ENCODE measurements around the gene TMCO5A. TPM values are rescaled to one million over a fixed set of nuclear protein-coding genes. Genes with fewer than 3 reads are reported as not detected.
A peak's percentile ranks its signal among the peaks of the same experiment; 100 is the strongest.

TMCO5A gene
- total RNA-seq (not detected), polyA plus RNA-seq (not detected)
- long read RNA-seq, donor 1 = 0 reads
- long read RNA-seq, donor 2 = 0 reads

DNA sequence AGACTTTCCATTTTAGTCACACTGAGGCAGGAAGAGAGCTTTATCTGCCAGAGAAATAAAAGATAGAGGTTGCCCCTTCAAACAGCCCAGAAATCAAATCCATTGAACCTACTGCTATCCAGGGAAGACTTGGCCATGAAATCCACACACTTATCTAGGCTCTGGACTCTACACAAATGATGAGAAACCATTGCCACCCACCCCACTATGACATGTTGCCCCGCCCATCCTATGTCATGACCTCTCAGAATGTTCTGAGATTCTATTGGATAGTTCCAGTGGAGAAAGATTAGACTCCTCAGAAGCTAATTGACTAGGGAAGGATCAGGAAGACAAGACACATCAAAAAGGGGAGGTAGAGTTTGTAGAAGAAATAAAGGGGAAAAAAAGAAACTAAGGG lies at the start of gene TMCO5A:
TSS of gene TMCO5A (plus strand) at position 301 of the 400 bp plus-strand sequence. CDS start 1,684 bp downstream, outside the sequence.
- no peak for DNase-seq
- WGBS, 2 donors = 60 to 61% methylated on average over 1 of the region's 1 CpG

DNA sequence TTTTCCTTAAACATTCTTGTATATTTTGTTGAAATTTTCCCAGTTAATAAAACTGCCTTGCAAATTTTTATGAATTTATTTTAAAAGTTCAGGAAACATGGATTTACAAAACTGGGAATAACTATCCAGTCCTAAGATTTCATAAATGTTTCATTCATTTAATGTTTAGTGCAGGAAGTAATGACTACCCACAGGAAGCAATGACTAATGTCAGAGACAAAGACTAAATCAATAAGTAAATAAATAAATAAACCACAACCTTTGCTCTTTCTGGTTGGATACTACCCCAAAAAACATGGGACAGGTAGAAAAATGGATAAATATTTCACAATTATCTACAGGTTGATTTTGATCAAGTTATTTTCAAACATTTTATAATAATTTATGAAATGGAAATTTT lies 48.8 kb upstream of the TMCO5A start:
- H3K27me3 ChIP-seq (ENCODE audit: control insufficient read depth in 1 of 2, insufficient read depth in 2 of 2, low read length in 1 of 2) = no peaks in the 10 kb centered on the region
- H3K9me3 ChIP-seq (ENCODE audit: control insufficient read depth, low read length) = no peaks in the 10 kb centered on the region
- no peak overlapping the region for H3K27ac ChIP-seq (ENCODE audit: low read depth in 1 of 2, low read length in 2 of 2)
- intact Hi-C loops (cut with DNase I) = loop anchor here (10.0 kb wide), 4 partner anchors 741 to 1001 kb away; no protein-coding TSS in a partner anchor
- H3K4me1 ChIP-seq (ENCODE audit: control insufficient read depth in 1 of 2, insufficient read depth in 2 of 2, low read length in 2 of 2) = peaks cover 0 to 5% of the 10 kb centered on the region in 2 donors
- H3K36me3 ChIP-seq (ENCODE audit: control insufficient read depth in 1 of 2, insufficient read depth in 2 of 2, low read length in 1 of 2) = no peaks in the 10 kb centered on the region
- DNase-seq (no peak), ATAC-seq (ENCODE audit: low FRiP score) (no peak)
- H3K4me3 ChIP-seq (ENCODE audit: low read length in 2 of 2) = no peak overlapping the region

More for the DNA sequence above, at the start of gene TMCO5A:
- Histone ChIP-seq H3K36me3 (ENCODE audit: control insufficient read depth in 1 of 2, insufficient read depth in 2 of 2, low read length in 1 of 2) (no peaks in the 10 kb centered on the region), H3K4me1 (ENCODE audit: control insufficient read depth in 1 of 2, insufficient read depth in 2 of 2, low read length in 2 of 2) (no peaks in the 10 kb centered on the region), H3K27ac (ENCODE audit: low read depth in 1 of 2, low read length in 2 of 2) (no peak within 1 kb of the TSS), H3K9me3 (ENCODE audit: control insufficient read depth, low read length) (no peaks in the 10 kb centered on the region), H3K4me3 (ENCODE audit: low read length in 2 of 2) (no peak within 1 kb of the TSS), H3K27me3 (ENCODE audit: control insufficient read depth in 1 of 2, insufficient read depth in 2 of 2, low read length in 1 of 2) (peaks cover 0 to under 1% of the 10 kb centered on the region in 2 donors)
- intact Hi-C loops (cut with DNase I) = no loop called here
- ATAC-seq (ENCODE audit: low FRiP score) = no peak

DNA sequence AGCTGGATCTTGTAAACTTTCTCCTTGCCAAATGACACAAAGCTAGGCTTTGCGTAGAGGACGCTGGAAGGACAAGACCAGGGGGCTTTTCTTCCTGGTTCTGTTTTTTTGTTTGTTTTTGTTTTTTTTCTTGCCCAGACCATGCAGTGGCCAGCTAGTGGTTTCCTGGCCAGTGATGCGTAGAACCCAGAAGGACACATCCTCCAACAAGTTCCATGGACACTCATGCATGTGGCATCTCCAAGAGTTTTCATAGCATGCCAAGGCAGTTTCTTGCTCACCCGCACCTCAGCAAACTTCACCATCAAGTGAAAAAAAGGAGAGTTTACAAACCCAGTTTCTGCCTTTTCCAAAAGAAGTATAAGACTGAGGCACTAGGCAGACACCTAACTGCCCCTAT lies 46.1 kb upstream of the TMCO5A start:
- 62 to 69% methylated on average over 4 of the region's 4 CpGs for WGBS, 2 donors

DNA sequence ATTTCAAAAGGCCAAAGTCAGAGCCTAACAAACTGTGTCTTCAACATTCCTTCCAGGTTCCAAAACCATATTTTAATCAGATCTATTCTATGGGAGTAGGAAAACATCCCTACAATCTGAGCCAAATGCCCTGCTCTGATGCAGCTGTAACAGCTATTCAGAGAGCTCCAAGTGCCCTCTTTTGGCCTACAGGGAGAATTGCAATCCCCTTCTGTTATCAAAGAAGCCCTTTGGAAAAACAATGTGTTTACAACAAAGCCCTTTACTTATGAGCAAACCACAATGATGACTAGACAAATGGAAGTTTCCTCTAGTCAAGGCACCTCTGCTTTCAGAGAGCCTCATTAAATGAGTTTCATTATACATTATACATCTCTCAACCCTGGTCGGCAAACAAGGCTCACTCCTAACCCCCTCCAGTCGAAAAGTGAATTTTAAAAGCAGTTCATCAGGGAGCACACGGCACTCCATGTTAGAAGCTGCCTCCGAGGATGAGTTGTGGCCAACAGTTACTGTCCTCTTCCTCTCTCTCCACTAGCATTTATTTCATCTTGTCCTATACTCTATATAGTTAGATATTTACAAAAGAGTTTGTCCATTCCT lies 42.6 kb upstream of the TMCO5A start:
- WGBS, 2 donors = 27 to 28% methylated on average over 4 of the region's 4 CpGs
- ATAC-seq (ENCODE audit: low FRiP score) = peak; percentile 46

More for the DNA sequence above, 46.1 kb upstream of the TMCO5A start:
- intact Hi-C loops (cut with DNase I) = loop anchor here (10.0 kb wide), 4 partner anchors 744 to 1004 kb away; no protein-coding TSS in a partner anchor
- ATAC-seq (ENCODE audit: low FRiP score) = no peak
- Histone ChIP-seq H3K4me1 (ENCODE audit: control insufficient read depth in 1 of 2, insufficient read depth in 2 of 2, low read length in 2 of 2) (peaks cover 0 to 5% of the 10 kb centered on the region in 2 donors), H3K9me3 (ENCODE audit: control insufficient read depth, low read length) (no peaks in the 10 kb centered on the region), H3K27ac (ENCODE audit: low read depth in 1 of 2, low read length in 2 of 2) (no peak overlapping the region), H3K27me3 (ENCODE audit: control insufficient read depth in 1 of 2, insufficient read depth in 2 of 2, low read length in 1 of 2) (no peaks in the 10 kb centered on the region), H3K4me3 (ENCODE audit: low read length in 2 of 2) (no peak overlapping the region), H3K36me3 (ENCODE audit: control insufficient read depth in 1 of 2, insufficient read depth in 2 of 2, low read length in 1 of 2) (no peaks in the 10 kb centered on the region)
- no peak for DNase-seq

DNA sequence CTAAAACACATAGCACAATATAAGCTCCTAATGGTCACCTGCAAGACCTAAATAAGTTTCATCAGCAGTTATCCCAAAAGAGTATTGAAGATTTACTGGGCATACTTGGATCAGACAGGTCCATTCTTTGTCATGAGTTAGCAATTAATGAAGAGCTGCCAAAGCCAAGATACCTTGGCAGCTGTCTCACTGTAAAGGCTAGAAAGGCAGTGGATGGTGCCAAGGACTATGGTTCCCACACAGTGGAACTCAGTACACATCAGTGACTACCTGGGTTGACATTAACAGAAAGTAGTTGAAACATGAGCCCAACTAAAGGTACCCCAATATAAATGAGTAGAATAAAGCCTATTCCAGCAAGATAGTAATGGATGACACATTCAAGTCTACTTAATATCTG lies 41.1 kb upstream of the TMCO5A start:
- intact Hi-C loops (cut with DNase I) = no loop called here
- ATAC-seq (ENCODE audit: low FRiP score) = no peak
- H3K4me1 ChIP-seq (ENCODE audit: control insufficient read depth in 1 of 2, insufficient read depth in 2 of 2, low read length in 2 of 2) = no peaks in the 10 kb centered on the region
- no peak overlapping the region for H3K4me3 ChIP-seq (ENCODE audit: low read length in 2 of 2)
- H3K27ac ChIP-seq (ENCODE audit: low read depth in 1 of 2, low read length in 2 of 2) = no peak overlapping the region
- no peaks in the 10 kb centered on the region for H3K9me3 ChIP-seq (ENCODE audit: control insufficient read depth, low read length)
- H3K36me3 ChIP-seq (ENCODE audit: control insufficient read depth in 1 of 2, insufficient read depth in 2 of 2, low read length in 1 of 2) = no peaks in the 10 kb centered on the region
- no peaks in the 10 kb centered on the region for H3K27me3 ChIP-seq (ENCODE audit: control insufficient read depth in 1 of 2, insufficient read depth in 2 of 2, low read length in 1 of 2)
- no peak for DNase-seq

More for the DNA sequence above, 42.6 kb upstream of the TMCO5A start:
- no peak for DNase-seq
- intact Hi-C loops (cut with DNase I) = no loop called here
- Histone ChIP-seq H3K36me3 (ENCODE audit: control insufficient read depth in 1 of 2, insufficient read depth in 2 of 2, low read length in 1 of 2) (no peaks in the 10 kb centered on the region), H3K9me3 (ENCODE audit: control insufficient read depth, low read length) (no peaks in the 10 kb centered on the region), H3K27ac (ENCODE audit: low read depth in 1 of 2, low read length in 2 of 2) (no peak overlapping the region), H3K4me1 (ENCODE audit: control insufficient read depth in 1 of 2, insufficient read depth in 2 of 2, low read length in 2 of 2) (no peaks in the 10 kb centered on the region), H3K4me3 (ENCODE audit: low read length in 2 of 2) (no peak overlapping the region), H3K27me3 (ENCODE audit: control insufficient read depth in 1 of 2, insufficient read depth in 2 of 2, low read length in 1 of 2) (no peaks in the 10 kb centered on the region)

DNA sequence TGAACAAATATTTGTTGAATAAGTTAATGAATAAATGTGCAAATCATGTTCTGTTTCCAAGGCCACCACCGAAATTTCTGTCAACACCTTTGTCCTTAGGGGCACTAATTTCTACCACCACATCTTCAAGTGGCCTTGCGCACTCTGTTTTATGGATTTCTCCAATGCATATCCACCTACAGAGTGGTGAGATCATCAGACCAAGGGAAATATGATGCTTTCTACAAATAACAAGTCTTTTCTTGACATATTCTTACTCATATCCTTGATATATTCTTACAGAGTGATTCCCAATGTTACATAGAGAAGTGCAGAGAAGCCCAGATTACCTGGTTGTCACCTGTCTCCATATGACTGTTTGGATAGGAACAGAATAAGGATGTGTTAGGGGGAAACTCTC lies 36.1 kb upstream of the TMCO5A start:
- ATAC-seq (ENCODE audit: low FRiP score) (no peak), DNase-seq (no peak)
- H3K36me3 ChIP-seq (ENCODE audit: control insufficient read depth in 1 of 2, insufficient read depth in 2 of 2, low read length in 1 of 2) = no peaks in the 10 kb centered on the region
- no peaks in the 10 kb centered on the region for H3K4me1 ChIP-seq (ENCODE audit: control insufficient read depth in 1 of 2, insufficient read depth in 2 of 2, low read length in 2 of 2)
- intact Hi-C loops (cut with DNase I) = no loop called here
- H3K4me3 ChIP-seq (ENCODE audit: low read length in 2 of 2) = no peak overlapping the region
- H3K27ac ChIP-seq (ENCODE audit: low read depth in 1 of 2, low read length in 2 of 2) = no peak overlapping the region
- no peaks in the 10 kb centered on the region for H3K9me3 ChIP-seq (ENCODE audit: control insufficient read depth, low read length)
- WGBS, 2 donors = 88 to 100% methylated on average over 2 of the region's 2 CpGs
- H3K27me3 ChIP-seq (ENCODE audit: control insufficient read depth in 1 of 2, insufficient read depth in 2 of 2, low read length in 1 of 2) = no peaks in the 10 kb centered on the region

DNA sequence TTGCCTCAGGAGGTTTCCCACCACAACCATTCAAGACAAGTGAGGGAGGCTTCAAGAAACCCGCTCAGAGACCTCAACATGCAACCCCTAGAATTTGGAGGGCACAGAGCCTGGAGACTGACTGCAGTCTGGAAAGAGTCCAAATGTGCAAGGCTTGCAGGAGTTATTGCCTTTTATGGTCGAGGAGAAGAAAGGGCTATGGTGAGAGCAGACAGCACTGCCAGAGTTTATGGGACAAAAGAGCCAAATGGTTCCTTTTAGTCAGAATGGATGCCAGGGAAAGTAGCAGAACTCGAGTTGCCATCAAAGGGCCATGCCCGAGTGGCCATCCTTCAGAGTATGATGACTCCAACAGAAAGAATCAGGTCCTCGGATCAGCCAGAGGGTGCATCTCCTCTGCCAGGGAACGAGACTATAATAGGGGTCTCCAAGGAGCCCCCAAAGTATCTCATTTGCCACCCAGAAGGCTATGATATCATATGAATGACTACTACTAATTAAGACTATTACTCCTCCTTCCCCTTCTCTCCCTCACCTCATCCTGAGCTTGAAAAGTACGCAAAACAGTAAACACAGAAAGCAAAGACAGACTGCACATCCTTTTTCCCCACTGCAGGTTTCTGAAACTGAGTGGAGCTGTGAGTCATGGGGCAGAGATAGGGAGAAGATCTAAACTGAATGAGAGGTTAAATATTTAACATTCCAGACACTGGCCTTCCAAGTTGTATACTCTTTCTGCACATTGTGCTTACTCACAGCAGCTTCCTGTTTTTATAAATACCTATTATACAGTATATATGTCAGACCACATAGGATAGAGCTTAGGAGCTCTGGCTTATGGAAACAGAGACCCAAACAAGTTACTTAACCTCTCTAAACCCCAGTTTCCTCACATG lies 33.9 kb upstream of the TMCO5A start:
- Histone ChIP-seq H3K36me3 (ENCODE audit: control insufficient read depth in 1 of 2, insufficient read depth in 2 of 2, low read length in 1 of 2) (no peaks in the 10 kb centered on the region), H3K27me3 (ENCODE audit: control insufficient read depth in 1 of 2, insufficient read depth in 2 of 2, low read length in 1 of 2) (no peaks in the 10 kb centered on the region), H3K4me1 (ENCODE audit: control insufficient read depth in 1 of 2, insufficient read depth in 2 of 2, low read length in 2 of 2) (no peaks in the 10 kb centered on the region), H3K9me3 (ENCODE audit: control insufficient read depth, low read length) (no peaks in the 10 kb centered on the region), H3K4me3 (ENCODE audit: low read length in 2 of 2) (no peak overlapping the region), H3K27ac (ENCODE audit: low read depth in 1 of 2, low read length in 2 of 2) (no peak overlapping the region)
- intact Hi-C loops (cut with DNase I) = no loop called here
- DNase-seq (no peak), ATAC-seq (ENCODE audit: low FRiP score) (no peak)
- WGBS, 2 donors = 50 to 56% methylated on average over 7 of the region's 7 CpGs

DNA sequence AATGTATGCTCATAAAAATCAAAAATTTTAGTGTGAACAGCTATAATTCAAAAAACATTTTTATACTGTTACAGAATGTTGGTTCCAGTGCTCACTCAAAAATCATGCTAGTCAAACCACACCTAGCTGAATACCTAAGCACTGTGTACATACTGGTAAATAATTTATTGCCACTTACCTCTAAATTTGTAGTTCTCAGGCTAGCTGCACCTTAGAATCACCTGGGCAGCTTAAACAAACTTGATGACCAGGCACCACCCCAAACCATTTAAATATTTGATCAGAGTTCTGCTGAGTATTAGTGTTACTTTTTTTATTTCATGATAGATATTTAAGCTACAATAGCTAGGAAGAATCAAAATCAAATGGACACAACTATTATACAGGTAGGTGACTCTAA lies 32.3 kb upstream of the TMCO5A start:
- Histone ChIP-seq H3K9me3 (ENCODE audit: control insufficient read depth, low read length) (no peaks in the 10 kb centered on the region), H3K27me3 (ENCODE audit: control insufficient read depth in 1 of 2, insufficient read depth in 2 of 2, low read length in 1 of 2) (no peaks in the 10 kb centered on the region), H3K4me3 (ENCODE audit: low read length in 2 of 2) (no peak overlapping the region), H3K4me1 (ENCODE audit: control insufficient read depth in 1 of 2, insufficient read depth in 2 of 2, low read length in 2 of 2) (no peaks in the 10 kb centered on the region), H3K36me3 (ENCODE audit: control insufficient read depth in 1 of 2, insufficient read depth in 2 of 2, low read length in 1 of 2) (no peaks in the 10 kb centered on the region), H3K27ac (ENCODE audit: low read depth in 1 of 2, low read length in 2 of 2) (no peak overlapping the region)
- no peak for DNase-seq
- intact Hi-C loops (cut with DNase I) = no loop called here
- no peak for ATAC-seq (ENCODE audit: low FRiP score)
